KOPT-K1 (cell line): ENCODE data around the gene OR10C1.
"Not testable (repeated sequence)": the region's sequence is repeated elsewhere in the genome, so short reads cannot be mapped to it uniquely, and the experiment has no call there.

ENCODE experiments used
- H3K27ac ChIP-seq: fragments of 200-600 bp; sonication (generic); 2 replicates; pipeline ENCODE4 v1.5.1; 2016; ENCODE audit warnings: antibody characterized with exemption, mild to moderate bottlenecking, low read depth, low read length; ENCODE audit not compliant: poor library complexity, severe bottlenecking
- H3K36me3 ChIP-seq: fragments of 200-600 bp; sonication (generic); 2 replicates; pipeline ENCODE4 v1.5.1; 2017; ENCODE audit warnings: antibody characterized with exemption, mild to moderate bottlenecking, low read length, moderate library complexity; ENCODE audit not compliant: insufficient read depth
- H3K9me3 ChIP-seq: fragments of 200-600 bp; sonication (generic); 2 replicates; pipeline ENCODE4 v1.5.1; 2017; ENCODE audit warnings: antibody characterized with exemption, low read length, mild to moderate bottlenecking; ENCODE audit not compliant: insufficient read depth, poor library complexity, severe bottlenecking

Gene OR10C1

GRCh38 chr6:29439006-29439405 lies at the start of gene OR10C1:
Gene OR10C1 (plus strand): TSS chr6:29439306. CDS start chr6:29440016, 710 bp downstream.
- no peak within 1 kb of the TSS for H3K27ac ChIP-seq
- no peaks in the 10 kb centered on the region for H3K36me3 ChIP-seq
- H3K9me3 ChIP-seq, result peaks cover 3% of the 10 kb centered on the region

- H3K27ac ChIP-seq, result no peak within 1 kb of the TSS
- no peaks in the 10 kb centered on the region for H3K9me3 ChIP-seq
- no peaks in the 10 kb centered on the region for H3K36me3 ChIP-seq
Measured at GRCh38 chr6:29395331-29395730, 43.8 kb upstream of the OR10C1 start, which contains the start of gene OR12D2. Gene OR12D2 (plus strand): TSS chr6:29395631. CDS start chr6:29396700, 1,069 bp downstream.

GRCh38 chr6:29399525-29399924 lies 39.6 kb upstream of the OR10C1 start:
- H3K27ac ChIP-seq, result no peak overlapping the region
- no peaks in the 10 kb centered on the region for H3K9me3 ChIP-seq
- no peaks in the 10 kb centered on the region for H3K36me3 ChIP-seq

GRCh38 chr6:29403801-29404200 lies 35.3 kb upstream of the OR10C1 start:
- no peaks in the 10 kb centered on the region for H3K36me3 ChIP-seq
- H3K9me3 ChIP-seq, result no peaks in the 10 kb centered on the region
- no peak overlapping the region for H3K27ac ChIP-seq

- Histone ChIP-seq H3K36me3 (no peaks in the 10 kb centered on the region), H3K27ac (no peak within 1 kb of the TSS), H3K9me3 (peaks cover 14% of the 10 kb centered on the region)
Measured at GRCh38 chr6:29414588-29414987, 24.5 kb upstream of the OR10C1 start, which contains the start of gene OR12D1. Gene OR12D1 (plus strand): TSS chr6:29414928.

GRCh38 chr6:29419516-29419915 lies 19.6 kb upstream of the OR10C1 start:
- Histone ChIP-seq H3K36me3 (no peaks in the 10 kb centered on the region), H3K9me3 (no peaks in the 10 kb centered on the region), H3K27ac (no peak overlapping the region)

GRCh38 chr6:29424168-29424567 lies 14.9 kb upstream of the OR10C1 start:
- Histone ChIP-seq H3K36me3 (no peaks in the 10 kb centered on the region), H3K27ac (no peak overlapping the region), H3K9me3 (no peaks in the 10 kb centered on the region)

- no peaks in the 10 kb centered on the region for H3K9me3 ChIP-seq
- H3K27ac ChIP-seq, result no peak overlapping the region
- H3K36me3 ChIP-seq, result no peaks in the 10 kb centered on the region
Measured at GRCh38 chr6:29424575-29424974, 14.5 kb upstream of the OR10C1 start.

GRCh38 chr6:29425075-29425474 lies 14.0 kb upstream of the OR10C1 start:
- no peak overlapping the region for H3K27ac ChIP-seq

GRCh38 chr6:29426654-29427053 lies 12.5 kb upstream of the OR10C1 start:
- H3K36me3 ChIP-seq, result no peaks in the 10 kb centered on the region
- H3K27ac ChIP-seq, result no peak overlapping the region
- no peaks in the 10 kb centered on the region for H3K9me3 ChIP-seq

More at GRCh38 chr6:29425075-29425474, 14.0 kb upstream of the OR10C1 start:
- Histone ChIP-seq H3K36me3 (no peaks in the 10 kb centered on the region), H3K9me3 (no peaks in the 10 kb centered on the region)

- not testable (repeated sequence) for H3K36me3 ChIP-seq, H3K9me3 ChIP-seq, H3K27ac ChIP-seq
Measured at GRCh38 chr6:29436730-29437129, 2.4 kb upstream of the OR10C1 start.

- peaks cover 5% of the 10 kb centered on the region for H3K9me3 ChIP-seq
- H3K36me3 ChIP-seq, result no peaks in the 10 kb centered on the region
- no peak overlapping the region for H3K27ac ChIP-seq
Measured at GRCh38 chr6:29442719-29443118, 3.6 kb downstream of the OR10C1 start.

- not testable (repeated sequence) for H3K36me3 ChIP-seq, H3K27ac ChIP-seq, H3K9me3 ChIP-seq
Measured at GRCh38 chr6:29444031-29444430, 4.9 kb downstream of the OR10C1 start.

GRCh38 chr6:29447670-29448069 lies 8.6 kb downstream of the OR10C1 start:
- H3K27ac ChIP-seq, result no peak overlapping the region
- H3K9me3 ChIP-seq, result peaks cover 5% of the 10 kb centered on the region
- no peaks in the 10 kb centered on the region for H3K36me3 ChIP-seq

- H3K9me3 ChIP-seq, result no peaks in the 10 kb centered on the region
- no peak overlapping the region for H3K27ac ChIP-seq
Measured at GRCh38 chr6:29451471-29452193, 12.5 kb downstream of the OR10C1 start.

GRCh38 chr6:29456971-29457370 lies 17.9 kb downstream of the OR10C1 start, which contains the start of the genes OR11A1 and OR2H1:
Gene OR11A1 (minus strand): TSS chr6:29457071. CDS start chr6:29427641, 29,430 bp downstream.
Gene OR2H1 (plus strand): TSS chr6:29457155. CDS start chr6:29461770, 4,615 bp downstream.
- Histone ChIP-seq H3K9me3 (no peaks in the 10 kb centered on the region), H3K36me3 (no peaks in the 10 kb centered on the region), H3K27ac (no peak within 1 kb of the TSS)

More at GRCh38 chr6:29451471-29452193, 12.5 kb downstream of the OR10C1 start:
- H3K36me3 ChIP-seq, result no peaks in the 10 kb centered on the region
